HepG2 (cell line): ENCODE results near the gene TAP1. TPM values are rescaled to one million over a fixed set of nuclear protein-coding genes. Genes with fewer than 3 reads are reported as not detected.

Experiments
- ATAC-seq: fragments of 200-7000 bp; cut with Tn5 transposase; 3 replicates; pipeline ENCODE4 v1.9.1; 2020; ENCODE audit warnings: mild to moderate bottlenecking, moderate library complexity
- BruUV-seq: library from RNA; stranded (reverse); fragments of 400-500 nt; replicated peaks from 2 replicates; lab custom pipeline; 2021; lab: Mats Ljungman, UMichigan
- CTCF ChIA-PET: fragments of 300-600 bp; formaldehyde crosslinking; extraction: SDS; loops from one replicate; lab custom pipeline; 2021; ENCODE audit warnings: low total read pairs, inconsistent platforms, low intra/inter-chr PET ratio; lab: Yijun Ruan, JAX
- POLR2A ChIA-PET: fragments of 350-600 bp; sonication (Branson Sonifier 250); formaldehyde crosslinking; loops from one replicate; lab custom pipeline; 2020; ENCODE audit warnings: antibody characterized with exemption, inconsistent platforms; lab: Yijun Ruan, JAX
- DNase-seq: peaks from one replicate; pipeline ENCODE4 v3.0.0-alpha.2; 2015; ENCODE audit warnings: low spot score
- FAIRE-seq: peaks from 3 replicates; lab custom pipeline; 2011; peaks lifted over from hg19 to GRCh38; lab: Jason Lieb, UNC
- H2AFZ ChIP-seq: one replicate; pipeline ENCODE4 v1.6.1; 2011; ENCODE audit warnings: low read length, inconsistent platforms
- H3K27ac ChIP-seq: fragments of 300-600 bp; 3 replicates; pipeline ENCODE4 v1.8.0; 2011; ENCODE audit warnings: mixed run types, mild to moderate bottlenecking, mixed read lengths, low read length, inconsistent platforms; ENCODE audit not compliant: insufficient read depth; ENCODE audit errors: extremely low read length
- H3K27me3 ChIP-seq, 2 experiments: fragments of 200-600 bp in 1 of 2; 2 replicates in 1 of 2; 3 replicates in 1 of 2; pipeline versions ENCODE4 v1.6.0 to v1.8.0; 2011; ENCODE audit warnings: low read length in 2 of 2, mild to moderate bottlenecking in 2 of 2, moderate library complexity in 2 of 2, inconsistent platforms in 1 of 2; ENCODE audit not compliant: insufficient read depth in 2 of 2, control insufficient read depth in 1 of 2
- H3K36me3 ChIP-seq, 2 experiments: fragments of 200-600 bp in 1 of 2; replicated peaks in 1 of 2; 2 replicates in 1 of 2; 3 replicates in 1 of 2; pipeline versions ENCODE4 v1.5.1 to v1.8.0; 2011; ENCODE audit warnings: low read length in 2 of 2, inconsistent platforms in 1 of 2; ENCODE audit not compliant: insufficient read depth in 2 of 2, control insufficient read depth in 1 of 2
- H3K4me1 ChIP-seq: 2 replicates; pipeline ENCODE4 v1.5.1; 2012; ENCODE audit warnings: low read length, inconsistent platforms; ENCODE audit not compliant: insufficient read depth
- H3K4me2 ChIP-seq: 2 replicates; pipeline ENCODE4 v1.6.0; 2011; ENCODE audit warnings: low read depth, low read length, inconsistent platforms
- H3K4me3 ChIP-seq, 3 experiments: fragments of 200-600 bp in 1 of 3; sonication (generic), shearing (Covaris generic) in 1 of 3; replicated peaks in 1 of 3; 2 replicates each; pipeline ENCODE4 v1.5.1; 2011 to 2016; ENCODE audit warnings: low read length in 3 of 3, inconsistent platforms in 2 of 3, low read depth in 2 of 3, mild to moderate bottlenecking in 2 of 3, control low read depth in 1 of 3, mixed read lengths in 1 of 3; ENCODE audit not compliant: insufficient read depth in 1 of 3
- H3K79me2 ChIP-seq: one replicate; pipeline ENCODE4 v1.6.1; 2011; ENCODE audit warnings: low read length, inconsistent platforms; ENCODE audit not compliant: insufficient read depth
- H3K9ac ChIP-seq: 2 replicates; pipeline ENCODE4 v1.6.0; 2011; ENCODE audit warnings: mild to moderate bottlenecking, low read depth, low read length, inconsistent platforms; ENCODE audit not compliant: insufficient read depth
- H3K9me3 ChIP-seq: 2 replicates; pipeline ENCODE4 v1.5.1; 2012; ENCODE audit warnings: mild to moderate bottlenecking, low read length
- H4K20me1 ChIP-seq: 2 replicates; pipeline ENCODE4 v1.6.0; 2011; ENCODE audit warnings: inconsistent platforms, mild to moderate bottlenecking, low read length, moderate library complexity; ENCODE audit not compliant: insufficient read depth
- CHD2 ChIP-seq: IDR thresholded peaks from 2 replicates; pipeline ENCODE4 v1.6.1; 2011; ENCODE audit warnings: low read depth, low read length, improper control_type of control experiment
- ERF ChIP-seq: IDR thresholded peaks from 2 replicates; pipeline ENCODE4 v1.6.1; 2018; ENCODE audit warnings: missing biosample characterization, missing genetic modification reagents
- KAT8 ChIP-seq: IDR thresholded peaks from 2 replicates; pipeline ENCODE4 v1.6.1; 2016; ENCODE audit warnings: missing genetic modification reagents, missing compliant biosample characterization
- KMT2A ChIP-seq: sonication (generic); formaldehyde crosslinking; IDR thresholded peaks from 2 replicates; pipeline ENCODE4 v1.4.0; 2020; ENCODE audit warnings: missing genetic modification reagents
- RFXANK ChIP-seq: IDR thresholded peaks from 2 replicates; pipeline ENCODE4 v1.6.1; 2016
- SMARCE1 ChIP-seq: fragments of 450-650 bp; IDR thresholded peaks from 2 replicates; pipeline ENCODE4 v1.6.1; 2017; ENCODE audit warnings: borderline replicate concordance
- SPEN ChIP-seq: sonication (generic); formaldehyde crosslinking; IDR thresholded peaks from 2 replicates; pipeline ENCODE4 v1.5.1; 2020; ENCODE audit warnings: low read depth, mild to moderate bottlenecking, missing genetic modification reagents
- ZNF547 ChIP-seq: sonication (generic); formaldehyde crosslinking; IDR thresholded peaks from 2 replicates; pipeline ENCODE4 v1.5.1; 2020; ENCODE audit warnings: mild to moderate bottlenecking, missing genetic modification reagents
- ZNF776 ChIP-seq: sonication (generic); formaldehyde crosslinking; IDR thresholded peaks from 2 replicates; pipeline ENCODE4 v1.4.0; 2020; ENCODE audit warnings: mild to moderate bottlenecking, missing genetic modification reagents
- WGBS: methylation state at CpG from one replicate; pipeline ENCODE4 v1.1.6; 2017; ENCODE audit warnings: low lambda C conversion rate; 5-methylcytosine and 5-hydroxymethylcytosine counted together
- in situ Hi-C: cut with HindIII; loops from 2 replicates; pipeline ENCODE4 v1.10.0; 2017; ENCODE audit warnings: low pct_unique_long_range_greater_than_20kb; ENCODE audit not compliant: extremely low pct_ligation_motif_present
- intact Hi-C: fragments of 100-400 bp; cut with micrococcal nuclease; formaldehyde crosslinking; loops from one replicate; pipeline ENCODE4 v1.10.0; 2022; ENCODE audit not compliant: unreplicated experiment
- polyA plus RNA-seq, 8 experiments: library from polyadenylated mRNA; depleted of rRNA in 3 of 8; stranded (reverse) in 7 of 8; unstranded in 1 of 8; fragments of >200 nt; fragmentation: Illumina TruSeq in 4 of 8; extraction: Trizol in 4 of 8; gene quantifications; 2 replicates each; pipeline versions ENCODE4 v1.2.1 to v1.2.3, GENCODE V29; 2011 to 2016; ENCODE audit warnings: low read depth in 4 of 8, missing spikeins in 1 of 8, mixed read lengths in 1 of 8; ENCODE audit not compliant: insufficient read depth in 1 of 8
- total RNA-seq, 5 experiments: library from RNA; depleted of rRNA; stranded (reverse); fragments of >200 nt; fragmentation: Illumina TruSeq; extraction: Trizol; gene quantifications; 2 replicates each; pipeline ENCODE4 v1.2.3, GENCODE V29; 2016; ENCODE audit warnings: low read depth in 1 of 5
- TF ChIP-seq, protein P1 (sequence below): sonication (generic); formaldehyde crosslinking; conservative IDR thresholded peaks from 2 replicates; pipeline ENCODE4 v1.5.0; 2020; ENCODE audit warnings: missing genetic modification reagents

TAP1 gene
- total and polyA plus RNA-seq, 2 of the 13 experiments (the other 11 are each of a cell fraction or from before 2014, with no cell fraction given) = 31.2 to 52.2 TPM

DNA sequence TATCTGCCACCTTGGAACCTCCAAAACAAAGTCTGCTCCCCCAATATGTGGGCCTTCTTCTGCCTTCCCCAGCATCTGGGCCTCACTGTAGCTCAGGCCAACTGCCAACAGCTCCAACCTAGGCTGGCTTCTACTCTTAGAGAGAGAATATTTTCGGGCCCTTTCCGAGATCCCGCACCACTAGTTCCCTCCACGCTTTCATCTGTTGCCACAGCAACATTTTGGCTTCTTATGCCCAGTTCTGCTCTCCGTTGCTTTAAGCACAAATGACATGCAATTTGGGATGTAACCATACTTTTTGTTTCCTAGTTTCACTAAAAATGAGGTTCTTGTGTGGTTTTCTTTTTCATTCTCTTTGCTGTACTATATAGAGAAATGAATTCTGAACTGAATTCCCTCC is 34.1 kb upstream of the TAP1 start (continued):
- TF ChIP-seq ERF (CRISPR knock-in tag) = no peak

DNA sequence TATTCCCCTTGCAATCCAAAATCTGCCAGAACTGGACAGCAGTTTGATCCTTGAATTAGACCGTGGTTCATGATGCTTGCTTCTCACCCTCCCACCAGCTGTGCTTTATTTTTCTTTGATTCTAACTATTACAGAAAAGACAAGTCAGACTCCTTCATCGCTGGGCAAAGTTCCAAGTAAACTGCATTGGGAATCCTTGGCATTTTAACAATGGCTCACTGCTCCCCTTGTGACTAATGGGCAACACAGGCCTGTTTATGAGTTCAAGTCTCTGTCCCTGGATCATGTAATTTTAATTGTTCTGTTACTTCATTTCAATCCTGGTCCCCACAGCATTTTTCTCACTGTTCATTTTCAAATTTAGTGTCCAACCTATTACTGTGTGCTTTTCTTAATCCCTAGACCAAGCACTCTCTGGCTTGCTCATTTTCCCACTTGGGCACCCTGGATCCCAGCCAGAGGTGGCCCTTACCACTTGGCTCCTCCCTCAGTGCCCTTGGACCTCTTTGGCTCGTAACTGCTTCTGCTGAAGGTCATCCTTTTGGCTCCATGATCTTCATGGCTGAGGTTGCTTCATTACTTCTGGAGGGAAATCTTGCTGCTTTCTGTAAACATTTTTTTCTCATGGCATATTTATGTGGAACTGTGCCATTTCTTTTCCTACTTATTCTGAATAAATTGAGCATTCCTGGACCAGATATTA is 33.3 kb upstream of the TAP1 start:
- FAIRE-seq = no peak
- Histone ChIP-seq H3K4me2 (no peak overlapping the region), H3K36me3 (no peaks in the 10 kb centered on the region), H3K4me3 (no peak overlapping the region), H3K9ac (no peak overlapping the region), H3K27me3 (peaks cover 0 to 31% of the 10 kb centered on the region in 2 experiments; a peak in 2 of 5 replicates), H3K79me2 (no peaks in the 10 kb centered on the region), H3K27ac (no peak overlapping the region), H3K4me1 (no peaks in the 10 kb centered on the region), H3K9me3 (no peaks in the 10 kb centered on the region), H4K20me1 (no peaks in the 10 kb centered on the region), H2AFZ (no peak overlapping the region)
- 2% methylated on average over 3 of the region's 3 CpGs for WGBS
- intact Hi-C loops = loop anchor here (5.0 kb wide), 1 partner anchor 80 kb away; the partner anchor contains the start of gene BRD2
- ChIA-PET CTCF (interaction anchor here (0.9 to 3.8 kb wide), 4 partner anchors 11 to 98 kb away, joined by 3 to 48 read pairs (median 9); partner anchors contain the start of gene HLA-DMA), POLR2A (interaction anchor here (1.2 kb wide), 1 partner anchor 96 kb away, joined by 4 read pairs; no protein-coding TSS in a partner anchor)
- no peak for TF ChIP-seq KAT8
- no peak for TF ChIP-seq CHD2
- TF ChIP-seq RFXANK = no peak
- no peak for TF ChIP-seq SPEN
- TF ChIP-seq KMT2A (CRISPR knock-in tag) = no peak
- no peak for TF ChIP-seq ZNF547 (CRISPR knock-in tag)
- TF ChIP-seq SMARCE1 = no peak
- TF ChIP-seq, protein P1, sequence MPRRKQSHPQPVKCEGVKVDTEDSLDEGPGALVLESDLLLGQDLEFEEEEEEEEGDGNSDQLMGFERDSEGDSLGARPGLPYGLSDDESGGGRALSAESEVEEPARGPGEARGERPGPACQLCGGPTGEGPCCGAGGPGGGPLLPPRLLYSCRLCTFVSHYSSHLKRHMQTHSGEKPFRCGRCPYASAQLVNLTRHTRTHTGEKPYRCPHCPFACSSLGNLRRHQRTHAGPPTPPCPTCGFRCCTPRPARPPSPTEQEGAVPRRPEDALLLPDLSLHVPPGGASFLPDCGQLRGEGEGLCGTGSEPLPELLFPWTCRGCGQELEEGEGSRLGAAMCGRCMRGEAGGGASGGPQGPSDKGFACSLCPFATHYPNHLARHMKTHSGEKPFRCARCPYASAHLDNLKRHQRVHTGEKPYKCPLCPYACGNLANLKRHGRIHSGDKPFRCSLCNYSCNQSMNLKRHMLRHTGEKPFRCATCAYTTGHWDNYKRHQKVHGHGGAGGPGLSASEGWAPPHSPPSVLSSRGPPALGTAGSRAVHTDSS (CRISPR knock-in tag) = no peak
- no peak for TF ChIP-seq ZNF776 (CRISPR knock-in tag)
- BruUV-seq = no TSS peak
- ATAC-seq = no peak
- in situ Hi-C loops = loop anchor here (5.0 kb wide), 1 partner anchor 60 kb away; no protein-coding TSS in a partner anchor
- DNase-seq = no peak
